ENCODE results near the gene PHF5A.

DNA sequence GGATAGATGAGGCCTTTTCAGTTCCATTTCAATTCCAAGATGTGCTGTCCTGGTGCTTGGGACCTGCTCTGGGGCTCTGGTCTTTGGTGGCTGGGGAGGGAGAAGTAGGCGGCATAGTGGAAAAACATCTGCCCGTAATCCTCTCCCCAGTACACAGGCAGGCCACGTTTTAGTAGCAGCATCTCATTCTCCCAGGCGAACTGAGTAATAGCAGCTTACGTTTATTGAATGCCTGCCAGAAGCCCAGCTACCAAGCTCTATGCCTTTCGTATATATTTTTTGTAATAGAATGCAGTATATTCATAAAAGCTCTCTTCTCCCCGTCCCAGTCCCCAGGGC, 11.9 kb upstream of the PHF5A start:
- no peak for TF ChIP-seq EZH2 (IDR thresholded peaks at IDR 0.05; ENCODE audit: borderline replicate concordance)
- no peak for TF ChIP-seq CTCF (IDR thresholded peaks at IDR 0.05; ENCODE audit: poor library complexity)

Data from hepatocyte (in vitro differentiated cells).